HUES64 (cell line): ENCODE data around the gene CCDC157.
"Not testable (repeated sequence)": the region's sequence is repeated elsewhere in the genome, so short reads cannot be mapped to it uniquely, and the experiment has no call there.

Source experiments
- H3K27ac ChIP-seq: 2 replicates; pipeline ENCODE4 v1.7.0; 2013; ENCODE audit warnings: low read depth, low read length, inconsistent platforms
- H3K27me3 ChIP-seq: 2 replicates; pipeline ENCODE4 v1.6.1; 2013; ENCODE audit warnings: mild to moderate bottlenecking, low read length; ENCODE audit not compliant: insufficient read depth
- H3K36me3 ChIP-seq: 2 replicates; pipeline ENCODE4 v1.6.1; 2013; ENCODE audit warnings: mild to moderate bottlenecking, low read length; ENCODE audit not compliant: insufficient read depth
- H3K4me1 ChIP-seq: 2 replicates; pipeline ENCODE4 v1.6.1; 2013; ENCODE audit warnings: mild to moderate bottlenecking, low read length, moderate library complexity; ENCODE audit not compliant: insufficient read depth
- H3K4me3 ChIP-seq: 2 replicates; pipeline ENCODE4 v1.5.1; 2013; ENCODE audit warnings: mild to moderate bottlenecking, low read length, moderate library complexity
- H3K9ac ChIP-seq: 2 replicates; pipeline ENCODE4 v1.6.1; 2013; ENCODE audit warnings: mild to moderate bottlenecking, low read depth, low read length
- H3K9me3 ChIP-seq: 2 replicates; pipeline ENCODE4 v1.6.1; 2013; ENCODE audit warnings: low read depth, low read length; ENCODE audit not compliant: insufficient read depth
- WGBS: fragments of 150-250, 120-280 bp; methylation state at CpG from one replicate; pipeline ENCODE4 v1.1.7; 2013; ENCODE audit warnings: missing lambda C conversion rate; 5-methylcytosine and 5-hydroxymethylcytosine counted together

CCDC157 gene

GRCh38 chr22:30326706-30327362 lies 30.0 kb upstream of the CCDC157 start, which contains the start of gene TBC1D10A:
TBC1D10A (minus strand) TSS chr22:30326941; CDS start chr22:30326881, 60 bp downstream.
- Histone ChIP-seq H3K27me3 (no peaks in the 10 kb centered on the region), H3K4me3 (peak within 1 kb of the TSS; percentile 91), H3K36me3 (peaks cover 13% of the 10 kb centered on the region), H3K9ac (peak within 1 kb of the TSS; percentile 62), H3K9me3 (no peaks in the 10 kb centered on the region), H3K4me1 (peaks cover 13% of the 10 kb centered on the region; the same call in 1 of the 2 replicates), H3K27ac (peak within 1 kb of the TSS; percentile 41; the same call in 1 of the 2 replicates)
- WGBS: under 1% methylated on average over 68 of the region's 69 CpGs

GRCh38 chr22:30327864-30328345 lies 28.9 kb upstream of the CCDC157 start:
- Histone ChIP-seq H3K27ac (no peak overlapping the region), H3K36me3 (peaks cover 24% of the 10 kb centered on the region), H3K9me3 (no peaks in the 10 kb centered on the region), H3K9ac (no peak overlapping the region), H3K4me3 (no peak overlapping the region), H3K27me3 (no peaks in the 10 kb centered on the region), H3K4me1 (peaks cover 13% of the 10 kb centered on the region; the same call in 1 of the 2 replicates)
- WGBS: 70% methylated on average over 5 of the region's 5 CpGs

- Histone ChIP-seq H3K27me3 (no peaks in the 10 kb centered on the region), H3K27ac (no peak overlapping the region), H3K9ac (no peak overlapping the region), H3K9me3 (no peaks in the 10 kb centered on the region), H3K4me3 (no peak overlapping the region), H3K4me1 (peaks cover 13% of the 10 kb centered on the region; the same call in 1 of the 2 replicates), H3K36me3 (peaks cover 30% of the 10 kb centered on the region)
- 79% methylated on average over 3 of the region's 3 CpGs for WGBS
Measured at GRCh38 chr22:30328466-30329049, 28.2 kb upstream of the CCDC157 start.

DNA sequence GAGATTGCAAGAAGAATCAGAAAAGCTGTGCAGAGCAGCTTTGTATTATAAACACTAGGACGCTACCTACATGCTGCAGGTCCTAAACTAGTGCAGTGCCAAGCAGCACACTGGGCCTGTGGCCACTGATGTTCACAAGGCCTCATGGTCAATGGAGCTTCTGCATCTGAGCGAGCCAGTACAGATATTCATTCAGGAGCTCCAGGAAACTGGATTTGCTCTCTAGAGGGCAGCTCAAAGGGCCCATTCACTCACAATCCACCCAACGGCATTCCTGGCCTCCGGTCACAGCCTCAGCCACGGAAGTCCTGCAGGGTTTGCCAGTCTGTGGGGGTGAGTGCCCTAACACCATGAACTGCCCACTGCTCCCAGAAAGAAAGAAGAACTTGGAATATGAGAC lies 24.3 kb upstream of the CCDC157 start:
- Histone ChIP-seq H3K36me3 (peaks cover 70% of the 10 kb centered on the region), H3K4me1 (0 out of 2 replicates have a peak, but pooled peaks cover 4% of the 10 kb centered on the region), H3K27me3 (no peaks in the 10 kb centered on the region), H3K4me3 (no peak overlapping the region), H3K27ac (no peak overlapping the region), H3K9ac (no peak overlapping the region), H3K9me3 (no peaks in the 10 kb centered on the region)
- 91% methylated on average over 5 of the region's 5 CpGs for WGBS

- Histone ChIP-seq H3K36me3 (peaks cover 76% of the 10 kb centered on the region), H3K27ac (no peak overlapping the region), H3K4me3 (no peak overlapping the region), H3K9ac (no peak overlapping the region), H3K9me3 (no peaks in the 10 kb centered on the region), H3K4me1 (no peaks in the 10 kb centered on the region), H3K27me3 (no peaks in the 10 kb centered on the region)
- WGBS: 97% methylated on average over 2 of the region's 2 CpGs
Measured at GRCh38 chr22:30332994-30333706, 23.7 kb upstream of the CCDC157 start.

DNA sequence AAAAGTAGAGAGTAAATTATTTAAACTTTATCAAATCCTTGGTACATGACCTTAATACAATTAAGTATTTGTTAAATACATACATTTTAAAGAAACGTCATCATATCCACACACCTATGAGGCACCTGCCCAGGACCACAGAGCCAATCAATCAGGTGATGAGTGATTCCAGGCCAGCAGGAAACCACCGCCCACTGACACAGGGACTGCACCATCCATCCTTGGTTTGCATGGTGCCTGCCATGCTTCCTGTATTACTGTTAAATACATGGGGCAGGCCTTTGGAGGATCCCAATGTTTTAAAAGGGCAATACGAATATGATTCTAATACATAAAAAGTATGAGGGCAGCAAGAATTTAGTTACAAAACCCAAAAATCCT lies 23.1 kb upstream of the CCDC157 start:
- Histone ChIP-seq H3K9me3 (no peaks in the 10 kb centered on the region), H3K27ac (no peak overlapping the region), H3K4me1 (no peaks in the 10 kb centered on the region), H3K27me3 (no peaks in the 10 kb centered on the region), H3K9ac (no peak overlapping the region), H3K36me3 (peaks cover 81% of the 10 kb centered on the region), H3K4me3 (no peak overlapping the region)
- WGBS: 91% methylated on average over 3 of the region's 3 CpGs

DNA sequence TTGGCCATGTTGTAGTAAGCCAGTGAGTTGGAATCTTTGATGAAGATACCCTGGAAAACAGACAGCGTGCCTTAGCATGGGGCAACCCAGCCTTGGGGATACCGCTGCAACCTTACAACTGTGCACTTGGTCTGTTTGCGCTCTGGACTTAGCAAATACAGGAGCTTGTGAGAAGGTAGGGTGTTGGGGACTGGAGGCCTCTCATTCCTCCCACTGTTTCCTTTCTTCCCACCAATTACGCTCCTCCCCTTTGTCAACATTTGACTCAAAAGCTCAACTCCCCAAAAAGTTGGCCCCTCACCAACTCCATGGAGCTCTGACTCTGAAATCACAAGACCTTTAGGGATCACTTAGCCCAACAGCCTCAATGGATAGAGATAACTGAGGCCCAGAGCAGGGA lies 22.2 kb upstream of the CCDC157 start:
- WGBS: 94% methylated on average over 4 of the region's 4 CpGs
- Histone ChIP-seq H3K9me3 (no peaks in the 10 kb centered on the region), H3K36me3 (peaks cover 90% of the 10 kb centered on the region), H3K4me3 (no peak overlapping the region), H3K27me3 (no peaks in the 10 kb centered on the region), H3K4me1 (no peaks in the 10 kb centered on the region), H3K9ac (no peak overlapping the region), H3K27ac (no peak overlapping the region)

GRCh38 chr22:30335236-30335635 lies 21.6 kb upstream of the CCDC157 start:
- Histone ChIP-seq H3K27me3 (no peaks in the 10 kb centered on the region), H3K9me3 (no peaks in the 10 kb centered on the region), H3K36me3 (peaks cover 96% of the 10 kb centered on the region)

DNA sequence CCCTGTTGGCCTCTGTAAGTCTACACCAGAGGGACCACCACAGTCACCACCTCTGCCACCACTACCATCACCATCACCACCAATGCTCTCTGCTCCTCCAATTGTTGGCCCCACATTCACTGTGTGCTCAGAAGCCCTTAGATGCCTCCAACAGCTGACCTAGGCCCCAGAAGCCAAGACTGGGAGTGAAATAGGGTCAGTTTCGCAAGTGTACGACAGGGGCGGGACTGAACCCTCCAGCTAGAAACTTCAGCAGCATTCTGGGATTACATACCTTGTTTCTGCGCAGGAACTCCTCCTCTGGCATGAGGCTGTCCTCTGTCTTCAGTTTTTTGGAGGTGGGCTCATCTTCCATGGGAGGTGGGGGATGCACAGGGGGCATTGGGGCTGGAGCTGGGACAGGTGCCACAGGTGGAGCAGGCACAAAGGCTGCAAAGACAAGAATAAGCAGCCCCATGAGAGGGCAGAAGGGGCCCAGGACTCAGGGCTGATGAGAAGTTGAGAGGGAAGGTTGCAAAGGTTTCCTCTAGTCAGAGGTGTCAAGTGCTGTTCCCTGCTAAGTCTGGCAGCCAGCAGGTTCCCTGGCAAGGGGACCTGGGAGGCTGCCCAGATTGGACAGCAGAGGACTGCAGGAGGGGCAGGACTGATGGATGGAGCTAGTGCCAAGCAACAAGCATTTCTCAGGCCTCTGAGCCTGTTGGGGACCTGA lies 19.9 kb upstream of the CCDC157 start:
- Histone ChIP-seq H3K4me3 (no peak overlapping the region), H3K4me1 (no peaks in the 10 kb centered on the region), H3K9me3 (no peaks in the 10 kb centered on the region), H3K36me3 (peaks cover 99% of the 10 kb centered on the region), H3K27me3 (no peaks in the 10 kb centered on the region), H3K9ac (no peak overlapping the region), H3K27ac (no peak overlapping the region)
- 97% methylated on average over 4 of the region's 4 CpGs for WGBS

More at GRCh38 chr22:30335236-30335635, 21.6 kb upstream of the CCDC157 start:
- H3K4me1 ChIP-seq: no peaks in the 10 kb centered on the region
- H3K27ac ChIP-seq: no peak overlapping the region
- no peak overlapping the region for H3K9ac ChIP-seq
- WGBS: 96% methylated on average over 1 of the region's 1 CpG
- no peak overlapping the region for H3K4me3 ChIP-seq

DNA sequence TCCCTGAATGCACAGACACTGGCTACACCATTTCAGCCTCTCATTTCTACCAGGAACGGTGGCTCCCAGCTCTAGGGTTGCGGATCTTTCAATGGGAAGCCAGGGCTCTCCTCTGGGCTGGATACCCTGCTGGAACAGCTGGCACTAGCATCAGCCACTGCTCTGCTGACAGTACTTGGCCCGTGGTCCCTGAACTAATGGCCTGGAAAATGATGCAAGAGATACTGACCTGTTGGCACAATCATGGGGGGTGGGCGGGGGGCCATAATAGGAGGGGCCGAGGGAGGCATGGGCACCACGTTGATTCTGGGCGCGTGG lies 19.4 kb upstream of the CCDC157 start:
- 96% methylated on average over 8 of the region's 8 CpGs for WGBS
- Histone ChIP-seq H3K9me3 (no peaks in the 10 kb centered on the region), H3K4me3 (no peak overlapping the region), H3K27ac (no peak overlapping the region), H3K27me3 (no peaks in the 10 kb centered on the region), H3K9ac (no peak overlapping the region), H3K4me1 (no peaks in the 10 kb centered on the region), H3K36me3 (peaks cover 99% of the 10 kb centered on the region)

- WGBS: 92% methylated on average over 9 of the region's 9 CpGs
- peaks cover 99% of the 10 kb centered on the region for H3K36me3 ChIP-seq
- not testable (repeated sequence) for H3K27ac ChIP-seq, H3K27me3 ChIP-seq, H3K4me3 ChIP-seq, H3K4me1 ChIP-seq, H3K9me3 ChIP-seq, H3K9ac ChIP-seq
Measured at GRCh38 chr22:30338341-30338740, 18.5 kb upstream of the CCDC157 start.
